ENCODE data around the gene TECTA.
A peak's percentile ranks its signal among the peaks of the same experiment; 100 is the strongest.
"Not testable (repeated sequence)": the region's sequence is repeated elsewhere in the genome, so short reads cannot be mapped to it uniquely, and the experiment has no call there.

The TECTA gene

DNA sequence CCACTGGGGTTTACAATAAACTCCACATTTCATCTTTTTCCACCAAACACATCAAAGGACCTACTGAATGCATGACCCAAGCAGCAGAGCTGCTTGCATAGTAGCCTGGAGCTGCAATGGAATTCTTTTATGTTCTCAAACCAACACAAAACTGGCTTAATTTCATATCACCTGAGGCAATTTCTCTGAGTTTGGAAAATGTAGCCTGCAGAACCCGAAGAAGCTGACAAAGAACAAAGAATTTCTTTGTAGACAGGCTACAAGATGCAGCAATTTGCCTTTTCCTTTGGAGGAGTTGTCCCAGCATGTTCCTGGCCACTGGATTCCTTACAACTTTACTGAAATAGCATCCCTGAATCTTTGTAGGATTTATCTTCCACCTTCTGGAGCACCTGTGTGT lies 5.5 kb upstream of the TECTA start:
- DNase-seq = no peak

DNA sequence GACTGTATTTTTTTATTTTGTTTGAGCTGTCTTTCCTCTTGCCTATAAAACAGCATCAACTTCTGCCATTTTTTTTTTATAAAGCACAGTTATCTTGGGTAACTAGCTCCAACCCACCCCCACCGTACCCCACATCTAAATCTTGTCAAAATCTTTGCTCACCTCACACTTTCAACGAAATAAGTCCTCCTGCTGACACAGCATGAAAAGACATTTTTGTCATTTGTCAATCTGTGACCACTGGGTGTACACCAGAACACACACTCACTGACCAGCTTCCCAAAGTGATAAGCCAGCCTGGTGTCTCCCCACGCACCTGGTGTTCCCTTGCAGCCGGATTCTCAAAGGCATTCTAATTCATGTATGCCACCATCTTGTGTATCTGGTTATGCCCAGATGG lies 1.7 kb upstream of the TECTA start:
- DNase-seq = no peak

DNA sequence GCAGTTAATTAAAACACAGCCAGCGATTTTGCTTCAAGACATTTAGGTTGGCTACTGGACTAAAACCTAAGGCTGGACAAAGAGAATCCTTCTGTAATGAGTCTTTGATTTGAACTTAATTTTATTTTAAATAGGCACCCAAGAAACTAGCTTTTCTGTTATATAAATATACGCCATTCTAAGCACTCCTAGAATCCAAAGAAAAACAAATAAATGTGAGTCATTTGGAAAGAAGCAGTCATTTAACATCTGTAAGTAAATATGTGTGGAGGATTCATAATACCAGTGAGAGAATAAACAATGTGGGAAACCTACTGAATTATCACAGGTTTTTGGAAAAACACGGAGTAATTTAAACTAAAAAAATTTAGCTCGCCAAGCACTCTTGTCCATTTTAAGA lies 1.2 kb upstream of the TECTA start:
- no peak for DNase-seq

DNA sequence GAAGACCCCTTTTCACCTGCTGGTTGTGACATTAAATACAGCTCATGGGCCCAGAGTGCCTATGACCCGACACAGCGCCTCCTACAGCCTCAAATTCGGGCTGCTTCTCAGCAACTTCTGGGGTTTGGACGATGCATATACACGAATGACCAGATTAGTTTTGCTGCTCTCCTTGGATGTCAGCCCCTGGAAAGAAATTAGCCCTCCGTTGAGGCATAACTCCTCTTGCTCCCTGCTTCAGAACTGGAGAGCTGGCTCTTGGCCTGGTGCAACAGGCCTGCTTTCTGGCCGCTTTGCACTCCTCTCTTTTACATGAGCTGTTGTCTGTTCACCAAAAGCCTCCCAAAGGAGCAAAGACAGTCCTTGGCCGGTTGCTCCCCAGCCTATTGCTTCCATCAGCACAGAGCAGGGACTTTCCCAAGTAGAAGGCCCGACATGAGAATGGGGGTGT lies 3.3 kb downstream of the TECTA start:
- no peak for DNase-seq

DNA sequence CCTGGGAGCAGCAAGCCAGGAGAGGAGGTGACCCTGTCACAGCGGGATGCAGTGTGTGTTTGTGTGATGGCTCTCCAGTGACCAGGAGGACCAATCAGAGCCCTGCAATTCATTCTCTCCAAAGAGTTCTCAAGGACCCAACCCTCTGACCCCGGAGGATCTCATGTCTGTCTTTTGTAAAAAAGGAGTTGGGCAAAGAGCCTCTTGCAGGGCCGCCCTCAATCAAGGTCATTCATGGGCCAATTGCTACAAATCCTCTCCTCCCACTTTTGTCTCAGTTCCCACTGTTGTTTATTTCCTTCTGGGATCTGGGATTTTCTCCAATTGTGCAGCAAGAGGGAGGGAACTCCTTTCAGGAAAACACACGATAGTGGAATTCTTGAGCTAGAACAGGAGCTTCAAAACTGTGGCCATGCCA lies 4.0 kb downstream of the TECTA start:
- peak; percentile 12 for DNase-seq

DNA sequence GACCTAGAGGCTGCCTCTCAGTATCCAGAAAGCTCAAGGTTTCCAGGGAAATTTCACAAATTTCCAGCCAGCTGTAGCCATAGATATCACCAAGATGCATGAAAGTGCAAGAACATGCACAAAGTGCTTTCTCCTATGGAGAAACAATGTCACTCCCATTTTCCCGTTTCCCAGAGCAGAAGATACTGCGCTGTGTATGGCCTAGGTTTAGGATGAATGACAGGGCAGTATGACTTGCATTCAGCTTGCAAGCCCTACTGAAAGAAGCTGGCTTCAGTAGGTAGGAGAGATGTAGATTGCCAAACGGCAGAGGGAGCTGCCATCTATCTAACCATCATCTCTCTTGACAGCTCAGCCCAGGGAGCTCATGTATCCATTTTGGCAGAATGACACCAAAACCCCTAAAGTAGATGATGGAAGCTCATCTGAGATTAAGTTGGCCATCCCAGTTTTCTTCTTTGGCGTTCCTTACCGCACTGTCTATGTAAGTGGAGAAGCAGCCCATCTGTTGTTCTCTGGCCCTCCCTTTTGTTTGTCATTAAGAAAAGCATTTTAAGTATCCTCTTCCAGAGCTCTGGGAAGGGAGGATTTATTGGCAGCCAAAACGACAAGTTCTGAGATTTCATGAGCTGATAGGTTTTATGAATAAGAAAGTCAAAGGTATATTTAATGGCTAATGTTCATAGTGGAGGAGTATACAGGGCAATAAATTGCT lies 4.6 kb downstream of the TECTA start:
- DNase-seq = peak; percentile 11

DNA sequence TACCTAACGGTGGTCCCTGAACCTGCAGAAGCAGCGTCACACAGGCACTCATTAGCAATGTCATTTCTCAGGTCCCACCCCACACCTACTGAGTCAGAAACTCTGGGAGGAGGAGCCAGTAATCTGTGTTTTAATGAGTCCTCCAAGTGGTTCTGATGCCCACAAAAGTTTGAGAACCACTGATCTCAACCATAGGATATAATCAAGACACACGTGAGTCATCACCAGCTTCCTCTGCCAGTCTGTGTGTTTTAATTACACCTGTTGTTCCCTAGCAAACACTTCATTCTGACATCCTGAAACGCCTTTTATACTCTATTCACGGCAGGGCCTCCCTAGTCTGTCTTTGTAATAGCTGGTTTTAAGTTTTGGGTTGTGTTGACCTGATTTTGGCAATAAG lies 5.8 kb downstream of the TECTA start:
- DNase-seq = no peak

DNA sequence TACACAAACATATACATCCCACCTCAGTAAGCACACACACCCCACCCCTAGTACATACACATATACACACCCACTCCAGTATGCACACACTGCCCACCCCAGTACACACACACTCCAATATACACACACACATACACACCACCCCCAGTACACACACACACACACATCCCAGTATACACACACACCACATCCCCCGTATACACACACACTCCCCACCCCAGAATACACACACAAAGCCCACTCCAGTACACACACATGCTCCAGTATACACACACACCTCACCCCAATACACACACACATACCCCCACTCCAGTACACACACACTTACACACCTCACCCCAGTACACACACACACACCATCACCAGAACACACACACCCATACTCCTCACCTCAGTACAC lies 7.4 kb downstream of the TECTA start:
- no peak for DNase-seq

DNA sequence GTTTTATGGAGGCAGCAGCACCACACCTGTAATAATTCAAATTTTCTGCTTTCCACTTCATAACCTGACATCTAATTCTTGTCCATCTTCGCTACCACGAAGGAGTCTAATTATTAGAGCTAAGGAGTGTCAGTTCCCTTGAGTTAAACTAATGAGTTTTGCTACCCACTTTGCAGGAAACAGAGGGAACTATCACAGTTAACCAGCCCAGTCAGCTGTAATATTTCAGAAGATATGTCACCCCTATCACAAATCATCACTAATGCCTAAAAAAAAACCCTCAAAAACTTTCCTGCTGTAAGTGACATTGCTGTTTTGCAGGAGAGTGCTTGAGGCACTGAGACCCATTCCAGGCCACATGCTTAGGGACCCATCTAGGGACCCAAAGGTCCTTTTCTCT lies 8.4 kb downstream of the TECTA start:
- no peak for DNase-seq

DNA sequence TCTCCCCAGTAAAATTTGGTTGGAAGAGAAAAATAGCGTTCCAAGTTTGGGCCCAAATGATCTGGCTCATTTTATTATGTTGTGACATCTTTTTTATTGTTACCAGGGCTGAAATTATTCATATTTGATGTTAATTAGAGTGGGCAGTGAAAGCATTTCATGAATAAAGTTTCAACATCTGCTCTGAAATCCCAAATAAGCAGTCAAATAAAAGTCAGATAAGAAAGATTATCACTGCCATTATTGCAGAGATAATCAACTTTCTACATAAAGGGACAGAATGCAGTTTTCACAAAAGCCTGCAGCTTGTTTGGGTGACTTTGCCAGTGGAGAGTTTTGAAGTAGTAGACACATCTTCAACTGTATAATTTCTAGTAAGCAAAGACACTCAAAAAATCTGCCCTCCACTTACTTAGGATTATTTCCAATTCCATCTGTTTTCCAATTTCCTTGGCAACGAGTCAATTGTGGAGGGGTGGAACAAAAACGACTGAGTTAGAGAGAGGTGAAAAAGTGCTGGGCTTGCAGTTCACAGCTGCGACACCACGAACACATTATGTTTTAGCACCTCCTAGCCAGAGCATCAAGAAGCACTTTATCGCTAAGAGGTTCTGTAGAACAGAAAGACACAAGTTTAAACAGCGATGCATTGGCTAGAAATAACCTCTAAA lies 9.0 kb downstream of the TECTA start:
- no peak for DNase-seq

DNA sequence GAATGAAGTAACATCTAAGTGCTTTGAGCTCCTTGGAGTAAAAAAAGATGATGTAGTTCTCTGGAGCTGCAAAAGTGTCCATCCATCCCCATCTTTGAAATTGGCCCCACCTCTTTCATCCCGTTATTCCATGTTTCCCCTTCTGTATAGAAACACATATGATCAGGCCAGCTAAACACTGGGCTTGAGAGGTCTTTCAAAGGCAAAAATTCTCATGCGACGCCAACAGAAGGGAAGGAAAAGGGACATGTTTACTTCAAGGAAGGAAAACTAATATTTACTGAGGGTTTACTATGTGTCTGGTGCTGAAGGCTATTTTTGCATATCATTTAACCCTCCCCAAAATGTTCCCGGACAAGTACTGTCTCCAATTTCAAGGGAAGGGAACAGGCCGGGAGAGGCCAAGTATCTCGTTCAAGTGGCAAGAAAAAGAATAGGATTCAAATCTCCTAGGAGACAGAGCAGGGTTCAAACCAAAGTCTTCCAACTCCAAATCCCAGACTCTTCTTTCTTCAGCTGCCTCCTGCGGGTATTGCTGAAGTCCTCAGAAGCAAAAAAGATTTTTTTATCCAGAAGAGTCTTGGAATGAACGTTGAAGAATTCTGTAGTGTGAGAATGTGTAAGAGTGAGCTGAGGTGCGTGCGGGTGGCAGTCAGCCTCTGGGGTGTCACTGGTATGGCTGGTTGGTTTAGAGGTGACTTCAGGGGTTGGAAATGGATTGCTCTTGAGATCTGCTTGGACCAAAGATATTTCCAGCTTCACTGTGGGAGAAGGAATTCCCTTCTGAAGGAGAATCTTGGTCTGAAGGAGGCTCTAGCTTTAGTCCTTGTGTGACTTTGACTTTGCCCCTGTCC lies 10.1 kb downstream of the TECTA start:
- no peak for DNase-seq

DNA sequence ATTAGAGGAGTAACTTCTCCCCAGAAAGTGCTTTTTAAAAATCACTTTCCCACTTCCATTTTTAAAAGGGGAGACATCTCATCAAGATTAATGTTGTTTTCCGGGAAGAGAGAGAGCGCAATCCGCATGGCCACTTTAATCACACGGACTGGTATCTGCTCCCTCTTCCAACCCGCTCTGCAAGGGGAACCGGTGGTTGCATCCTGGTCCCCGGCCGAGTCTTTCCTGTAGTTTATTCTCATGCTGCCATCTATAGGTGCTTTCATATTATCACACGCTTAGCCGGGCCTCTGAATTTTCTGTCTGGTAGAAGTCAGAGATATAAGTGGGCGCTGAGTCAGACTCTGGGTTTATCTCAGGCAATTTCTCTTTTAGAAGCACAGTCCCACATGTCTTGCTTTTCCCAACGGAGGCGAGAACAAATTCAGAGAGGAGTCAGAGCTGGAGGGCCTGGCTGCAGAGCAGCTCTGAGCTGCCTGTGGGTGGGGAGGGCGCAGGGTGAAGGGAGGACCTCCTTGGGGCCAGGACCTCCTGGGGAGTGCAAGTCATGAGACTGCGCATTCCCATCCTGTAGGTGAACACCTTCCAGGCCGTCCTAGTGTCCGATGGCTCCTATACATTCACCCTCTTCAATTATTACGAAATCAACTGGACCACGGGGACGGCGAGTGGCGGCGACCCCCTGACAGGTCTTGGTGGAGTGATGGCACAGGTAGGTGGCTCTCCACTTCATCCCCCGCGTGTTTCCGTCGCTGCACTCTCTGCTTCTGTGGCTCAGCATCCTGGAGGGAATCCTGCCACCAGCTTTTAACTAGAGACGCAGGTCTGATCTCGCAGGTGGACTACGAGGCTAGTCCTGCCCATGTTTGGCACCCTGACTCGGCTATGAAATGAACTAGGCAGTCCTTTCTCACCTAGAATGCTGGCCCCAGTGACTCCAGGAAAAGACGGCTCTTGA lies 11.7 kb downstream of the TECTA start:
- no peak for DNase-seq

DNA sequence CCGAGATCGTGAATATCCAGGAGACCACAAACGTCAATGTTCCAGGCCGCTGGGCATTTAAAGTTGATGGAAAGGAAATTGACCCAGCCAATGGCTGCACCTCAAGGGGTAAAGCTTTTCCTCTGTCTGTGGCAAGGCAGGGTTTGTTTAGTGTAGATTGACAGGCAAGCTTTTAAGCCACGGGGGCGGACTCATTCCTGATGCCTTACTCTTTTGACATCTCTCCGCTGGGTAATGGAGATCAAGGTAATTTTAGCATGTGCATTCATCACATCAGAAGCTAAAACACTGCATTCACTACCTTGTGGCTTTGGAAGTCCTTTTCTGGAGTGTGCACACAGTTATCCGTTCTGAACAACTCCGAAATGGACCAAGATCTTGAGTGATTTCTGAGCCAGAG lies 12.6 kb downstream of the TECTA start:
- DNase-seq = no peak

DNA sequence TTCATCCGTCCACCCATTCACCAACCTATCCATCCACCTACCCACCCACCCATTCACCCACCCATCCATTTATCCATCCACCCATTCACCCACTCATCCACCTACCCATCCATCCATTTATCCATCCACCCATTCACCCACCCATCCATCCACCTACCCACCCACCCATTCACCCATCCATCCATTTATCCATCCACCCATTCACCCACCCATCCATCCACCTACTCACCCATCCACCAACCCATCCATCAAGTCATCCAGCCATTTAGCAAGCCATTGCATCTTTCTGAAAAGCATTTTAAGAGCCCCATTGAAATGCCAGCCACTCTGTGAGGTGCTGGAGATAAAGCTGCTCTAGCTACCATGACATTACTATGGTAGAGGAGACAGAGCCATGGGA lies 14.0 kb downstream of the TECTA start:
- DNase-seq = not testable (repeated sequence)

DNA sequence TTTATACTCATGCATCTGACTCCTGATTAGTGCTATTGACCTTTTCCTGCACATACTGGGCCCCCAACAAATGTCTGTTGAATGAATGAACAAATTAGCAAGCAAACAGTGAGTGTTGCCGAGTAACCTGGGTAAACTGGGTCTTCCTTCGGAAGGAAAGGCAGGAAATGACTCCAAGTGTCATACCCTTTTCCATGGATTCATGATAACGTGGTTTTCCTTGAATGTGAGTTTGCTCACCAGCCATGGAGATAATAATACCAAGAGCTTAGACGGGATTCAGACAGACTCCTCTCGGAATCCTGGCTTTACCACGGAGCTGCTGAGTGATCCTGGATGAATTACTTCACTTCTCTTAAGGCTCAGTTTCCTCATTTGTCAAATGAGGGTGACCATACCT lies 16.7 kb downstream of the TECTA start:
- no peak for DNase-seq

DNA sequence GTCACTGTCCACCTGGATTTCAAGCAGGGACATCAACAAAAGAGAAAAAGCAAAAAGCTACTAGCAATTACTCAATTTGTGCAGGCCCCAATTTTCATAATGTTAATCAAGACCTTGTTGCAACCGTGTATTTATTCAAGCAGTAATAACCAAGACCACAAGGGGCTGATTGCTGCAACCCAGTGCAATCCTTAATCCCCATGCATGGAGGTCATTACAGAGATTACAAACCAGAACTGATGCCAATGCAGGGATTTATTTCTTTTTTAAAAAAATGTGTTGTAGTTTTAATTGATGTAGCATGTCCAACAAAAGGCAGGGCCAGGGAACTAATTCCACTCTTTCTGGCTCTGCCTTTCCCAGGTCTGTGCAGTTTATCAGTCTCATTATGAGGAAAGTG lies 18.4 kb downstream of the TECTA start:
- no peak for DNase-seq

DNA sequence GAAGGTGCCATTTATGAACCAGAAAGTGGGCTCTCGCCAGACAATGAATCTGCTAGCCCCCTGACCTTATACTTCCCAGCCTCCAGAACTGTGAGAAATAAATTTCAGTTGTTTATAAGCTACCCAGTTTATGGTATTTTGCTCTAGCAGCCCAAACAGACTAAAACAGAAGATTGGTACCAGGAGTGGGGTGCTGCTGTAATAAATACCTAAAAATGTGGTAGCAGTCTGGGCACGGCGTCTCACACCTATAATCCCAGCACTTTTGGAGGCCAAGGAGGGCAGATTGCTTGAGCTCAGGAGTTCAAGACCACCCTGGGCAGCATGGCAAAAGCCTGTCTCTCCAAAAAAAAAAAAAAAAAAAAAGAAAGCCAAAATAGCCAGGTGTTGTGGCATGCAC lies 21.3 kb downstream of the TECTA start:
- DNase-seq = no peak

DNA sequence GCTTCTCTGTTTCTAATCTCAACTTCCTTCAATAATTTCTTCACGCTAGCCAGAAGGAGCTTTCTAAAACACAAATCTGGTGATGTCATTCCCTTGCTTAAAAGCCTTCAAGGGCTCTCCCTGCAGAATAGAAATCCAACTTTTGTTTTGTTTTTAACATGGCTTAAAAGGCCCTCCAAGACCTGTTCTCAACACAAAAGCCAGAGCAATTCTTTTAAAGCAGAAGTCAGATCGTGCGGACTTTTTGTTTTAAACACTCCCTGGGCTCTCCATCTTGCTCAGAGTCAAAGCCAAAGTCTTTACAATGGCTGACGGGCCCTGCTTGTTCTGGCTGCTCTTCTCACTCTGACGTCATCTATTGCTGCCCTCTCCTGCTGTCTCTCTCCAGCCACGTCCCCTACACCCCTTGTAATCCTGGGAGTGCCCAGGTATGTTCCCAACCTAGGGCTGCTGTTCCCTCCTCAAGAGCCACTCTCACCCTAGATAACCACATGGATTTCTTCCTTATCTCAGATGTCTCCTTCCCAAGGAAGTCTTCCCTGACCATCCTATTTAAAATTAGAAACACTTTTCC lies 22.5 kb downstream of the TECTA start:
- DNase-seq = no peak

DNA sequence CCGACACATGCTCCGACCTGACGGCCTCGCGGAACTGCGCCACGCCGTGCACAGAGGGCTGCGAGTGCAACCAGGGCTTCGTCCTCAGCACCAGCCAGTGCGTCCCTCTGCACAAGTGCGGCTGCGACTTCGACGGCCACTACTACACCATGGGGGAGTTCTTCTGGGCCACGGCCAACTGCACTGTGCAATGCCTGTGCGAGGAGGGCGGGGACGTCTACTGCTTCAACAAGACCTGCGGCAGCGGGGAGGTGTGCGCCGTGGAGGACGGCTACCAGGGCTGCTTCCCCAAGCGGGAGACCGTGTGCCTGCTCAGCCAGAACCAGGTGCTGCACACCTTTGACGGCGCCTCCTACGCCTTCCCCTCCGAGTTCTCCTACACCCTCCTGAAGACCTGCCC lies 26.8 kb downstream of the TECTA start:
- no peak for DNase-seq

DNA sequence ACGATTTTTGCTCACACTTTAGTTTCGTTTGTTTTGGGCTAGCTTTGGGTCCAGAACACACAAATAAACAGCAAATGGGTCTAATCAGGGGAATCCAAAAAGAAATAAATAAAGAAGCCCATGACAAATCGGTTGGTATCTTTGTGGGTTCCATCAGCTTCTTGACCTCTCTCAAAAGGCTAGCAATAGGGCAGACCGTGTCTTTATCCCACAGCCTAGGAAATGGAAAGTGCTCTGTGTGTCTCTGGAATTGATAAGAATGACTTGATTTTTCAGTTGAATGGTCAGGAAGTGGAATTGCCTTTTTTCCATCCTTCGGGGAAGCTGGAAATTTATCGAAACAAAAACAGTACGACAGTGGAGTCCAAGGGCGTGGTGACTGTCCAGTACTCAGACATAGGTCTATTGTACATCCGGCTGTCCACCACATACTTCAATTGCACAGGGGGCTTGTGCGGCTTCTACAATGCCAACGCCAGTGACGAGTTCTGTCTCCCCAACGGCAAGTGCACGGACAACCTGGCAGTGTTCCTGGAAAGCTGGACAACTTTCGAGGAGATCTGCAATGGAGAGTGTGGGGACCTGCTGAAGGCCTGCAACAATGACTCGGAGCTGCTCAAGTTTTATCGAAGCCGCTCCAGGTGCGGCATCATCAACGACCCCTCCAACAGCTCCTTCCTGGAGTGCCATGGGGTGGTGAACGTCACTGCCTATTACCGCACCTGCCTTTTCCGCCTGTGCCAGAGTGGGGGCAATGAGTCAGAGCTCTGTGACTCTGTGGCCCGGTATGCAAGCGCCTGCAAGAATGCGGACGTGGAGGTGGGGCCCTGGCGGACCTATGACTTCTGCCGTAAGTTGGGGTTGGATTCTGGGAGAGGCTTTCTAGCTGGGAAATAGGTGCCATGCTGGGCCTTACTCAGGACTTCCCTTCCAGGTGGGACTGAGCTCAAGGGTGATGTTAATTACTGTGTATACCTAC lies 28.6 kb downstream of the TECTA start:
- DNase-seq = no peak

DNA sequence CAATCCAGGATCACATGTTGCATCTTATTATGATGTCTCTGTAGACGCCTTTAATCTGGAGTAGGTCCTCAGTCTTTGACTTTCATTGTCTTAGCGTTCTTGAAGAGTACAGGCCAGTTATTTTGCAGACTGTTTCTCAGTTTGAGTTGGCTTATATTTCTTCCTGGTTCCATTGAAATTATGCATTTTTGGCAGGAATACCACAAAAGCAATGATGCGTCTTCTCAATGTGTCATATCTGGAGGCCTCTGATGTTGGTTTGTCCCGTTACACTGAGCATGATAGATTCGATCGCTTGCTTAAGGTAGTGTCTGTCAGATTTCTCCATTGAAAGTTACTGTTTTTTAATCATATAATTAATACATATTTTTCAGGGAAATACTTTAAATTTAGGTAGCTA lies 30.6 kb downstream of the TECTA start:
- no peak for DNase-seq

Measured in right kidney (tissue), 1 donor.